Hypothalamus (tissue), 51 donors: ENCODE measurements around the gene PSMB3.
"Not testable (repeated sequence)": the region's sequence is repeated elsewhere in the genome, so short reads cannot be mapped to it uniquely, and the experiment has no call there.

Experiments used
- DNase-seq, 51 donors: peaks; one replicate each; lab custom pipeline; 2025; lab: John Stamatoyannopoulos, UW

PSMB3 gene

GRCh38 chr17:38715216-38715943 is 37.2 kb upstream of the PSMB3 start:
- no peak for DNase-seq

DNA sequence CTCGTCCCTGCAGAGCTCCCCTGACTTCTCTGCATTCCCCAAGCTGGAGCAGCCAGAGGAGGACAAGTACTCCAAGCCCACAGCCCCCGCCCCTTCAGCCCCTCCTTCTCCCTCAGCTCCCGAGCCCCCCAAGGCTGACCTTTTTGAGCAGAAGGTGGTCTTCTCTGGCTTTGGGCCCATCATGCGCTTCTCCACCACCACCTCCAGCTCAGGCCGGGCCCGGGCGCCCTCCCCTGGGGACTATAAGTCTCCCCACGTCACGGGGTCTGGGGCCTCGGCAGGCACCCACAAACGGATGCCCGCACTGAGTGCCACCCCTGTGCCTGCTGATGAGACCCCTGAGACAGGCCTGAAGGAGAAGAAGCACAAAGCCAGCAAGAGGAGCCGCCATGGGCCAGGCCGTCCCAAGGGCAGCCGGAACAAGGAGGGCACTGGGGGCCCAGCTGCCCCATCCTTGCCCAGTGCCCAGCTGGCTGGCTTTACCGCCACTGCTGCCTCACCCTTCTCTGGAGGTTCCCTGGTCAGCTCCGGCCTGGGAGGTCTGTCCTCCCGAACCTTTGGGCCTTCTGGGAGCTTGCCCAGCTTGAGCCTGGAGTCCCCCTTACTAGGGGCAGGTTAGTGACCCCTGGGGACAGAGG is 36.1 kb upstream of the PSMB3 start:
- DNase-seq: no peak

- DNase-seq: no peak
These were observed 35.3 kb upstream of the PSMB3 start for GRCh38 chr17:38717139-38717745.

DNA sequence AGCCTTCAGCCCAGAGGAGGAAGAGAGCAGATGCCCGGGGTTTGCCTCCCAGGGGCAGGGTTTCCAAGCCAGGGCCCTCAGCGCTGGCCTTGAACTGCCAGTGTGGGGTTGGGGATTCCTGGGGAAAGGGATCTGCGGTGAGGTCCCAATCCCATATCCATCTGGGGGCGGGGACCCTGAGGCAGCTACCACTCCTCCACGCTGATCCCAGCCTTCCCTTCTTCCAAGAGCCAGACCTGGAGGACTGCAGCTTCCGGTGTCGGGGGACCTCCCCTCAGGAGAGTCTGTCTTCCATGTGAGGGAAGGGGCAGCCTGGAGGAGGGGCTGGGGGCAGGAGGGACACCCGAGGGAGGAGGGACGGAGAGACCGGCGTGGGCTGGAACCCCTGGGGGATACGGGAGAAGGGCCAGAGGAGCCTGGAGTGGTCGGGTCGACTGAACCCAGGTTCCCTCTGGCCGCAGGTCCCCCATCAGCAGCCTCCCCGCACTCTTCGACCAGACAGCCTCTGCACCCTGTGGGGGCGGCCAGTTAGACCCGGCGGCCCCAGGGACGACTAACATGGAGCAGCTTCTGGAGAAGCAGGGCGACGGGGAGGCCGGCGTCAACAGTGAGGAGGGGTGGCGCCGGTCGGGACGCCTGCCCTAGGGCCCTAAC is 33.1 kb upstream of the PSMB3 start:
- no peak for DNase-seq

DNA sequence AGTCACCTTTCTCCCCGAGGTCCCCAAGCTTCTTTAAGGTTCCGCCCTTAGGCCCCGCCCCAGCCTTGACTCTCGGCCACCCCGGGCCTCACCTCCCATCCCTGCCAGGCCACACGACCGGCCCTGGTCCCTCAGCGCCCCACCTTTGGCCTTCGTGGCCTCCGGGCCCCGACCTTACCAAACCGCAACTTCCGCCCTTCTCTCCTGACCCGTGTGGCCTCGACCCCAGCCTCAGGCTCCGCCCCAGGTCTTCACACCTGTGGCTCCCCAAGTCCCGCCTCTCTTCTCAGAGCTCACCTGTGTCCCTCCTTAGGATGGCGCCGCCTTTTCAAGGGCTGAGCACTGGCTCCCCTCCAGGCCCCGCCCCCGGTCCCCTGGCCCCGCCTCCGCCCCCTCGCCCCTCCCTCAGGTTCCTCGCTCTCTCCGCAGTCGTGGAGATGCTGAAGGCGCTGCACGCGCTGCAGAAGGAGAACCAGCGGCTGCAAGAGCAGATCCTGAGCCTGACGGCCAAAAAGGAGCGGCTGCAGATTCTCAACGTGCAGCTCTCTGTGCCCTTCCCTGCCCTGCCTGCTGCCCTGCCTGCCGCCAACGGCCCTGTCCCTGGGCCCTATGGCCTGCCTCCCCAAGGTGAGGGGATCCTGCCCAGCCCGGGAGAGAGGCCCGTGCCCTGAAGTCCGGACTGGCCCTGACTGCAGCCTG is 32.4 kb upstream of the PSMB3 start:
- no peak for DNase-seq

DNA sequence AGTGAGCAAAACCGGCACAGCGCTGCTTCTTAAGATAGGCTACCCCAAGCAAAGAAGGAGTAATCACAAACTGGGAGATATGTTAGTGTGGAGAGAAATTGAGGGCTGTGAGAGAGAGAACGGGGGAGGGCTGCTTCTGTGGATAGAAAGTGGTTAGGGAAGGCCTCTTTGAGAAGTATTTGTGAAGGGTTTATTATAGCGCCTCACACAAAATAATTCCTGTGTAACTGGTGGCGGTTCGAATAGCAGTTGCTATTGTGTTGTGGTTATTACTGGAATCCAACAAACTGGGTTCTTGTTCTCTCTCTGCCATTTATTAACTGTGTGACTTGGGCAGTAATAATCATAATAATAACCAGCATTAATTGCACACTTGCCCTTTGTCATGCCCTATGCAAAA is 31.6 kb upstream of the PSMB3 start:
- no peak for DNase-seq

- no peak for DNase-seq
These were observed 30.7 kb upstream of the PSMB3 start for GRCh38 chr17:38721802-38722201.

DNA sequence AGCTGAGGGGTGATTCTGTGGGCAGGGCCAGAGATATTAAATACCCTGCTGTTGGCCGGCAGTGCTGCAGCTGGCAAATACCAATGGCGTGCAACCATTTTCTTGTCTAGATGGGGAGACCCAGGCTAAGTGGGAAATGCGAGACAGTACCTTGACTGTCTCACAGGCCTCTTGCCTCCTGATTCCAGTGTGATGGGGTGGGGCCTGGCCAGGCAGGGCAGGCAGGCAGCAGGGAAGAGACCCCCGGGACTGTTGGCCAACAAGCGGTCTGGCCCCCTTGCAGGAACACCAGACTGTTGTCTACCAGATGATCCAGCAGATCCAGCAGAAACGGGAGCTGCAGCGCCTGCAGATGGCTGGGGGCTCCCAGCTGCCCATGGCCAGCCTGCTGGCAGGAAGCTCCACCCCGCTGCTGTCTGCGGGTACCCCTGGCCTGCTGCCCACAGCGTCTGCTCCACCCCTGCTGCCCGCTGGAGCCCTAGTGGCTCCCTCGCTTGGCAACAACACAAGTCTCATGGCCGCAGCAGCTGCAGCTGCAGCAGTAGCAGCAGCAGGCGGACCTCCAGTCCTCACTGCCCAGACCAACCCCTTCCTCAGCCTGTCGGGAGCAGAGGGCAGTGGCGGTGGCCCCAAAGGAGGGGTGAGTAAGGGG is 28.1 kb upstream of the PSMB3 start:
- DNase-seq: peak in 49 of 51 donors; percentile 23 to 95 (median 76)

GRCh38 chr17:38725066-38725465 is 27.5 kb upstream of the PSMB3 start:
- peak in 3 of 51 donors; percentile 34 to 73 (median 64) for DNase-seq

DNA sequence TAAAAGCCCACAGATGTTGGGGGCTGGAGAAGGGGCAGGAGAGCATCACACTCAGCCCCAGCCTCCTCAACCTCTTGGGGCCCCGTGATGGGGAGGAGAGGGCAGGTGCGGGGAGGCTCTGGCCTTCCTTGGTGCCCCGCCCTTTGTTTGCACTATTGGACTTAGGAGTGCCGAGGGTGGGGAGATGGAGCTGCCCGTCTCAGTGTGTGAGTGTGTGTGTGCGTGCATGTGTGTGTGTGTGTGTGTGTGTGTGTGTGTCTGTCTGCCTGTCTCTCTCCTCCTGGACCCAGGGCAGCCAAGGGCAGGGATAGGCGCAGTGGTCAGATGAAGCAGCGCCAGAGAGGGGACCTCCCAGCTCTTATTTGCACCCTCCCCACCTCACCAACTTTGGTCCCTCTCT is 26.4 kb upstream of the PSMB3 start:
- not testable (repeated sequence) for DNase-seq

GRCh38 chr17:38727736-38728135 is 24.8 kb upstream of the PSMB3 start:
- no peak for DNase-seq

DNA sequence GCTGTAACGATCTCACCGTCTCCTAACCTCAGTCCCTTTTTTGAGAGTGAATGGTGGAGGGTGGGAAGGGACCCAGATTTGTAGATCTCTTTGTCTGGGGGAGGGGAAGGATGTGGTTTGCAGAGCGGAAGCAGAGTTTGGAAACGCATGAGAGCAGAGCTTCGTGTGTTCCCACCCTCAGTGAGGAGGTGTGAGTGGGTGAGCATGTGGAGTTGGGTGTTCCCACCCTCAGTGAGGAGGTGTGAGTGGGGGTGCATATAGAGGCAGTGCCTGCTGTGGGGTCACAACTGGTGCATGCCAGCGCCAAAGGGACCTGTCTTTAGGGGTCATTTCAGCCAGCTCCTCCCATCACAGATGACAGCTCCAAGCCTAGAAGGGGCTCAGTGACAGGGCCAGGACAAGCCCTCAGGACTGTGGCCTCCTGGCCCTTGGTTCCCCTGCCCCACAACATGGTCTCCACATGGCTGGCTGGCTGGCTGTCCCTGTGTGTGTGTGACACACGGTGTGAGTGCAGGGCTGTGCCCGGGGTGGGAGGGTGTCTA is 24.2 kb upstream of the PSMB3 start:
- DNase-seq: peak in 1 of 51 donors; percentile 17

DNA sequence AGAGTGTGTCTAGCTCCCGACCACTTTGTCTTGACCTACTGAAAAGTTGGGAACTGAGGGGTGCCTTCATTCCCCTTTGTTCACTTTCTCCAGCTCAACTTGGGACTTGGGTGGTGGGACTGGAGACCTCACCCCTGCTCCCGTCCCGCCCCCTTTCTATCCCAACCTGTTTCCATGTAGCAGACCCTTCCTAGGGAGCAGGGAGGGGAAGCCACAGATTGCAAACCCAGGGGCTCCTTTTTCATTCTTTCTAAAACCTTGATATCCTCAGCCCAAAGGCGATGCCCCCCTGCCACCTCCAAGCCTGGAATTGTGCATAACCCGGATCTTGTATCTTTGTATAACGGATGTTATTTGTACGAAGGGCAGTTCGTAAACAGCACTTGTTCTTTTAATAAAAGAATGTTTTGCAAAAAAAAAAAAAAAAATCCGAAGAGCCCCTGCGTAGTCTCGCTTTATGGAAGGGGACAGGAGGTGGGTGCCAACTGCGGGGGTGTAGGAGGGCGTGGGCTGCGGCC is 23.1 kb upstream of the PSMB3 start:
- DNase-seq: no peak

GRCh38 chr17:38729886-38730525 is 22.5 kb upstream of the PSMB3 start, which contains the start of gene CISD3:
Gene CISD3, plus strand, starts transcription at chr17:38730341. Its CDS starts 18 bp downstream, at chr17:38730359.
- peak in 48 of 51 donors; percentile 24 to 89 (median 67) for DNase-seq

GRCh38 chr17:38730526-38731379 is 21.8 kb upstream of the PSMB3 start:
- peak in 22 of 51 donors; percentile 18 to 69 (median 31) for DNase-seq

GRCh38 chr17:38731526-38732294 is 20.8 kb upstream of the PSMB3 start:
- DNase-seq: peak in 2 of 51 donors; percentile 8 to 12
